ENCODE data around the gene TMEM150C.
A peak's percentile ranks its signal among the peaks of the same experiment; 100 is the strongest.
"Not testable (repeated sequence)": the region's sequence is repeated elsewhere in the genome, so short reads cannot be mapped to it uniquely, and the experiment has no call there.

Gene TMEM150C

DNA sequence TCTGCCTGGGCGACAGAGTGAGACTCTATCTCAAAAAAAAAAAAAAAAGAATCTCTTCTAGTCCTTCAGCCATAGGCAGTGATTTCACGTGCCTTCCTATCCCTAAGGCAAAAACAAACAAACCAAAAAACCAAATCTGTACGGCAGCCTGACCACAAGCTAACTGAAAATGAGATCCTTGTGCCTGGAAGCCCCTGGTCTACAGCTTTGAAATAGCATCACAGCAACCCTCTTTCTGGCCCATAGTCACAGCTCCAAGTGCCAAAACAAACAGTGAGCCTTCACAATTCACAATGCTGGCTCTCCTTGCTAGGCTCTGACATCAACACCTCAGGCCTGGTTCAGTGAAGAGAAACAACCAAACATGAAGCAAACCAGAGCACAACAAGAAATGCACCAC is 46.1 kb downstream of the TMEM150C start:
- DNase-seq (ENCODE audit: low spot score), result no peak

DNA sequence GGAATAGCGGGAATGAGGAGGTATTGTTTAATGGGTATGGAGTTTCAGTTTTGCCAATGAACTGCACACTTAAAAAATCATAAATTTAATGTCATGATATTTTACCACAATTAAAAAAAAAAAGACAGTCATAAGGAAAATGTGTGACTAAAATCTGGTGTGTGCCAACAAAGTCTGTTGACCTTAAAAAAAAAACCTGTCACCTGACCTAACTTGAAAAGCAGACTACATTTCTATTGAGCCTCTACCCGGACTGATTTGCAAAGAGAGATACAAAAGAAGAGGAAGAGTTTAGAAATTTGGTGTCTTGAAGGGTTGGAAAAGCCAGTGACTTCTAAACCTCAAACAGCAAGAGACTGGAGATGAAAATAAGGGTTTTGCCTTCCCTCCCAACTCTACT is 48.4 kb downstream of the TMEM150C start:
- DNase-seq (ENCODE audit: low spot score), result no peak

DNA sequence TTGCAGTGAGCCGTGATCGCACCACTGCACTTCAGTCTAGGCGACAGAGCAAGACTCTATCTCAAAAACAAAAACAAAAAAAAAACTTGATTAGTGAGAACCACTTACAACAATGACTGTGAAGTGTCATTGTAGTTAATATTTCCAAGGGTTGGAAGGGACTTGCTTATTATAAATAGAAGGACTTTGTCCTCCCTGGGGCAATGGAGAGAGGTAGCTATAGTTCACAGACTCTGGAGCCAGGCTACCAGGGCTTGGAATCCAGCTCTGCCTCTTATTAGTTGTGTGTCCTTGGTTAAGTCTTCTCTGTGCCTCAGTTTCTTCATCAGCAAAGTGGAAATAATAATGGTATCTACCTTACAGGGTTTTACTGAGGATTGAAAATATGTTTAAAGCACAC is 51.6 kb downstream of the TMEM150C start:
- no peak for DNase-seq (ENCODE audit: low spot score)

DNA sequence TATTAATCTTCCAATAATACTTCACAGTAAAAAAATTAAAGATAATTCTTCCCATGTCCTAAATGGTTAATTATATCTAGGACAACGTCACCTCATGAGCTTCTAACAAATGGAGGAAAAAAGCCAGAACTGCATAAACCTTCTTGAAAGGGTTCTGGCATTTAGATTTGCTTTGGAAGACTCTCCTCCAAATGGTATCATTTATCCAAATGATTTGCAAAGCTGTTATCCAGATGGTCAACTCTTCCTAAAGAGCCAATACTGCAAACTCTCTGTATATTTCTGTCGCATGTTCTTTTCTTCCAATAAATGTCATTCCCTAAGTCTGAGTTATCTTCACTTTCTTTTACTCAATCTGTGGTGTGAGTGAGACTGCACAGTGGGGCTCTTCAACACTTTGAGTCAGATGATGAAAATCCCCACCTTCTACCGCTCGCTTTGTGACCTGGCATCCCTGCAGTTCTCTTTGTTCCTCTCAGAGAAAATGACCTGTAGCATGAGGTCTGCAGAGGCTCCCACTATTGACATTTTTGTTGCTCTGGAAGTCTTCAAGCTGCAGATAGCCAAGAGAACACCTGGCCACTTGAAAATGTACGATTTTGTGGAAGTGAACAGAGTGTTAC is 52.9 kb downstream of the TMEM150C start:
- no peak for DNase-seq (ENCODE audit: low spot score)

DNA sequence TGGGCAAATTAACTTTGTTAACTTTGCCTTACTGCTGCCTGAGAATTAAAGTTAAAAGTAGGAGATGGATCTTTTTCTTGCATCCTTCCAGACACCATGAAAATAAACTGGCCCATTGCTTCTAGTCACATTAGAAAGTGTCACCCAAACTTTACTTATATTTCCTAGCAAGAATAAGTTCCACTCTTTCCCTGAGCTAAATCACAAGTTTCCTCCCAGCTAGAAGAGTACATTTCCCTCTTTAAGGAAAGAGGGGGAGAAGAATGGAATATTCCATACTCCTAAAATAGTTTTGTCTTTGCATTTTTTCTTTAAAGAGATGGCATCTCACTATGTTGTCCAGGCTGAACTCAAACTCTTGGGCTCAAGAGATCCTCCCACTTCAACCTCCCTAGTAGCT is 53.8 kb downstream of the TMEM150C start:
- DNase-seq (ENCODE audit: low spot score), result no peak

DNA sequence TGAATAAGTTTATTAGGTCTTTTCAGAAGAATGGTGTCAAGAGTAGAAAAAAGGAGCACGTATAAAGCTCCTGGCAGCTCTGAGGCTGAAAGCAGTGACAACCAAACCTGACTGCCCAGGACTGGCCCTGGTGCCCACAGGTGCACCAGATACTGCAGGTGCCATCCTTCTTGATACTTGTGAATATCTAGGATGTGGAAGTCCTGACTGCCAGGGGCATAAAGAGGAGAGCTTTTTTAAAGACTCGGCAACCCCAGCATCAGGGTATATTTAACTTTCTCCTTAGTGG is 60.7 kb downstream of the TMEM150C start:
- DNase-seq (ENCODE audit: low spot score), result no peak

DNA sequence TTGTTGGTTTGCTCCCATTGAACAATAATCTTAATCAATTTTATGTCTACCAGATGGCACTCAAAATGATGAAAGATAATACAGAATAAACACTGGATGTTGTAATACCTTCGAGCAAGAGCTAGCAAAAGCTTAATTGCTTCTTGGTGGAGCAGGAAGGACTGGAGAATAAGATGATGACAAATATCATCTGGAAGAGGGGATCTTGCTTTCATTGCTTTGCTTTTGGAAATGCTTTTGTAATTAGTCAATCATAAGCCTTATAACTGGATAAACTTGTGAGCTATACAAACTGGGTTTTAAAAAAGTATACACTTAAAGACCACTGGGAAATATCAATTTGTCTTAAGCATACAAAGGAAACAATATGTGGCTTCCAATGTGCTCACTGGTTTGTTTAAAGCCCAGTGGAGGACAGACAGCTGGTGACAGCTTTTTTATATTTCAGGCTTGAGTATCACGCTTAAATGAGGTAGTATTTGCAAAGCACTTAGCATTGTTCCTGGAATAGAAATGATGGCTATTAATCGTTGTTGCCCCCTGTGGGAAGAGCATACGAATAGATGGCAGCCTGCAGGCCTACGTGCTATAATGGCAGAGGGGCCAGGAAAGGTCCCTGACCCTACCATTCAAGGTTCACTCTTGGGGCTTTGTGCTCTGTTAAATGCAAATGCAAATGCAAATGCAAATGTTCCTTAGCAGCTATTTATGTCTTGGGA is 61.2 kb downstream of the TMEM150C start:
- no peak for DNase-seq (ENCODE audit: low spot score)

DNA sequence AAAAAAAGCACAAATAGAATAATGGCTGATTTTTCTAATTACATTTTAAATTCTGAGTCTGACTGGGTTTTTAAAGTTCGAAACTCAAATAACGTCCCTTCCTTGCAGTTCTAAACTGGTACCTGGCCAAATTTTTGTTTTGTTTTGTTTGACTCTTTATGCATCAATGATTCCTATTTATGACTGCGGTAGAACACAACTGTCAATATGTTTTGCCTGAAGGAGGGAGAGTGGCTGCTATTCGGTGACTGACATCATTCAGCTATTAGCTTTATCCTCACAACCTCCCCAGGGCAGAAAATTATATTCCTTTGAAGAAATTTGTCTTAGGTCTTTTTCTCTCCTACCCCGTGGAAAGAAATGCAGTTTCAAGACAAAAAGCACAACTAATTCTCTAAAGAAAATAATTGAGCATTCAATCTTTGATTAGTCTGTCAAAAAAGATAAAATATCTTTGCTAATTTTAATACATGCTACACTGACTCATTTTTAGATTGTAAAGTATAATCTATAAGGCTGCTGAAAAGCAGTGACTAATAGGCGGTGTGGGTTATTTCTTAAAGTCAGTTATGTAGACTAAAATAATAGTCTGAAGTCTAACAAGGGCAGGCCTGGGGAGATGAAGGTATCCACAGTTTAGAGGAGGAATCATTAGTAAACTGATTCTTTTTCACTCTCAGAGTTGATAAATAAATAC is 61.9 kb downstream of the TMEM150C start:
- DNase-seq (ENCODE audit: low spot score), result no peak

DNA sequence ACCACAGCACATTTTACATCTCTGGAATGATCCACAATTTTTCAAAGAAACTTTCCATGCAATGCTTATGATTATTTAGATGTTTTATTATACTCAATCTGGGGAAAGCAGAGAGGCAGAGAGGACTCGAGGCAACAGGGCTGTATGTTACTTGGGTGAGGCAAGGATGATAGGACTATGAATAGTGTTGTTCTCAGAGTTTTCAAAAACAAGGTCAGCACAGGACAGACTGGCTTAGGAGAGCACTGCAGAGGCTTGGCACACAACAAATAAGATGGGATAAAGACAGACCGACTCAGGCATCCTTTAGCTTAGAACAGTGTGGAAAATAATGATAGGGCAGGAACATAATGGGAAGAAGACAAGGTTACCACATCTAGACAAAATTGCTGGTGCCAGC is 65.4 kb downstream of the TMEM150C start:
- no peak for DNase-seq (ENCODE audit: low spot score)

DNA sequence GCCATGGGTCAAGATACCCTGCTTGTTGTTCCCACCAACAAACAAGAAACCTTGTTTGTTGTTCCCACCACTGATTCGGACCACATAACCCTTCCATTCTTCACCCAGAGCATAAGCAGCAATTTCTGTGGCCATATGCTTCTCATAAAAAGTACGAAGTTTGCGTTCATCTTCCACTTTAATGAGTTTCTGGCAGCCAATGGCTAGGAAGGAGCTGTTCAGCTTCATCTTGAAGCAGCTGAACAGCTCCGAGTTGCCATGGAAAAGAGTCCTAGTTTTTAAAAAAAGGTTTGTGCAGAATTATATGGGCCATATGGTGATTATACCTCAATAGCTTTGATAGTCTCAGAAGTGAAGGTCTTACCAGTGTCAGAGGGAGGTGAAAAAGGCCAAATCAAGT is 66.1 kb downstream of the TMEM150C start:
- no peak for DNase-seq (ENCODE audit: low spot score)

DNA sequence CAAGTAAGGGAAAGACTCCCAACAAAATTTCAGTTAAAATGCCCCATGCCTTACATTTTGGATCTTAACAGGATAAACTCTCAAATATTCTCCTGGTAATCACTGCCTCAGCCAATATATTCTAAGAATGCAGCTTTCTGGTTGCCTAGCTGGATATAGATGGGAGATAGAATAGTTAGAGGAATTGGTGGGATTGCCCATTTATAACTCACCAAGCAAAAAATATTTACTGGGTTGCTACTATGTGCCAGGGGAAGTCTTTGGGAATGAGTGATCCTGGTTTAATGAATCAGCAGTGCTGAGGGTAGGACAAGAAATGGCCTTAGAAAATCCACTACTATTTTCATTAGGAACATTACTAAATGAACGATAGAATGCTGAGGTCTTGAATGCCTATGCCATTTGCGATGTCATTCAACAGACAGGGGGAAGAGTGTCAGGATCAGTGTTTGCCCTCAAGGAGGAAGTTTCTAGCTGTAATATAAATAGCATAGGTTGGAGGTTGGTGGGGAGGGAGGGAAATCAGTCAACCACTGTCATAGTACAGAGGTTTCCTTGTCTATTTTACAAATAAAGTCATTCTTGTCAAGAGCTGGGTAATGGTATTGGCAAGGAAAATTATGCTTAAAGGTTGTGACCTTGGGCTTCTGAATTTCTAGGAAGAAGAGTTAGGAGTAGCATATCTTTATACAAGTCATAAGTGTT is 67.9 kb downstream of the TMEM150C start:
- DNase-seq (ENCODE audit: low spot score), result peak; percentile 23

DNA sequence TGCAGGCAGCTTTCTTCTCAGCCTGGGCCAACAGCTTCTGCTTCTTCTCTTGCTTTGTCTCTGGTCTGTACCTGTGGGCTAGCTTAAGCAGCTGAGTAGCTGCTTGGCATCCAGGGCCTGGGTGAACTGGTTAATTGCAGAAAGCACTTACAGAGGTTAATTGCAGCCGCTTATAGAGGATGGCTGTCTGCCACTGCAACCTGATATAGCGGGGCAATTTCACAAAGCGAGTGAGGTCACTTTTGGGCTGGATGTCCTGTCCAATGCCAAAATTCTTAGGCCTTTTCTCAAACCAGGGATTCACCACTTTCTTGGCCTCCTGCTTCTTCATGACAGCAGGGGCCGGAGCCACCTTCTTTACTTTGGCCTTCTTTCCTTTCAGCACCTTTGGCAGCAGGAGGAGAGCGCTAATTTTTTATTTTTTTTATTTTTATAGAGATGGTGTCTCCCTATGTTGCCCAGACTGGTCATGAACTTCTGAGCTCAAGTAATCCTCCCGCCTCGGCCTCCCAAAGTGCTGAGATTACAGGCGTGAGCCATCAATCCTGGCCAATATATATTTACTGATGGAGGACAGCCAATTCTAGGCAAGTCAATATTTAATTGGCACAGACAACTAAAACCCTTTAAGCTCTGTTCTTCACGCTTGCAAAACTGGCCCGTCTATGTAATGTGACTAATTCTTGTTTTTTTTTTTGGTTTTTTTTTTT is 70.4 kb downstream of the TMEM150C start:
- no peak for DNase-seq (ENCODE audit: low spot score)

DNA sequence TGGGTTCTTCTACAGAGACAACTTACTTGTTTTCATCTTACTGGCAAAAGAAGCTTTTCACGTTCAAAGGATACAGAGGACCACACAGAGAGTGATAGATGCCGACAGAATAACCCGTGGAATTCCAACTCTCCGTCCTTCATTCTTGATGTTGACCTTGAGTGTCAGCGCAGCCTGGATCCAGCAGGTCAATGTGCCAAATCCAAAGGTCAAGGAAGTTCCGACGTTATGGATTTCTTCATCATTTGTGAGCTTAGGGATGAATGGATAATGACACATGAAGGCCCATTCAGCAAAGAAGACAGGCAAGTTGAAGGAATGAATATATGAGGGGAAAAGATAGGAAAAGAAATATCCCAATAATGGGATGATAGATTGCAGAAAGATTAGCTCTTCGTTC is 71.8 kb downstream of the TMEM150C start:
- DNase-seq (ENCODE audit: low spot score), result no peak

DNA sequence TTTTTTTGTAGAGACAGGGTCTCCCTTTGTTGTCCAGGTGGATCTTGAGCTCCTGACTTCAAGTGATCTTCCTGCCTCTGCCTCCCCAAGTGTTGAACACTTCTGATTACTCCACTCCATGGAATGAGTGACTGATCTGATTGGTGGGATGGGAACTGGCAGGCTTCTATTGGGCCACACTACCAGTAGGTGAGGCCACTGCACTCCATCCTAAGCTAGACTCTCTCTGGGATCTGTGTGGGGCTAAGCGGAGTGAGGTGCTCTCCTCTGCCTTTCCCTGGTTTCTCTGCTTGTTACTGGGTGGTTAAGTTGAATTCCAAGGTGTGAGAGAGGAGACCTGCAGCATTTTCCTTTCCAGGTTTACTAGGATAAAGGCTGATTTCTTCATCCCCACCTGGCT is 72.7 kb downstream of the TMEM150C start:
- DNase-seq (ENCODE audit: low spot score), result no peak

DNA sequence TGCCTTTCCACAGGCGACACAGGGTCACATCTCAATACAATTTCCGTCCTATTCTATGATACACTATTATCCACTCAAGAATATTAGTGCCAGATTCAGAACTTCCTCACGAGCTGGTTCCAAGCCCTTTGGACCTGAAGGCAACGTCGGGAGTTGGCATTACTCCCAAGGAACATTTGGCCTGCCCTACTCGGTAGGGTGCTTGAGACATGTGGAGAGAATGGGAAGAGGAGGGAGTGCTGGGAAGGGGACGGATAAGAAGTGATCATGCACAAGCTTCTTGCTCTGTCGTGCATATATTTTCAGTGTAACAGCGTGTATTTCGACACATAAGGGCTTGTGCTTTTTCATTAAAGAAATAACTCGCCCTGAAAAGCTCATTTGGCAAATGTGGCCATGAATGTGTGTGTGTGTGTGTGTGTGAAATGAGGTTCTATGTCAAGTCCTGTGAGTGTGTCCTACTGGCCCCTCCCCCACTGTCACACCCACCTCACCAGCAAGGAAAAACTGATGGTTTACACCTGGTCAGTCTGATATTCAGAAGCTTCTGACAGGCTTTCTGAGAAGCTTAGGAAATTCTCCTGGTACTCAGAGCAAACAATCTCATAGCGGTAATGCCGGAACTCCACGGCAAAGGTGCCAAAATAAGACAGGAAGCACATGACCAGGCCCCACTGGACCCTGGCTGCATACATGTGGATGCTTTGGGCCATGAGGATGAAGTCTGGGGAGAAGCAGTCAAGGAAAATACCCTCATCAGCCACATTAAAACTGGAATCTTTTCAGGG is 76.6 kb downstream of the TMEM150C start:
- DNase-seq (ENCODE audit: low spot score), result no peak

DNA sequence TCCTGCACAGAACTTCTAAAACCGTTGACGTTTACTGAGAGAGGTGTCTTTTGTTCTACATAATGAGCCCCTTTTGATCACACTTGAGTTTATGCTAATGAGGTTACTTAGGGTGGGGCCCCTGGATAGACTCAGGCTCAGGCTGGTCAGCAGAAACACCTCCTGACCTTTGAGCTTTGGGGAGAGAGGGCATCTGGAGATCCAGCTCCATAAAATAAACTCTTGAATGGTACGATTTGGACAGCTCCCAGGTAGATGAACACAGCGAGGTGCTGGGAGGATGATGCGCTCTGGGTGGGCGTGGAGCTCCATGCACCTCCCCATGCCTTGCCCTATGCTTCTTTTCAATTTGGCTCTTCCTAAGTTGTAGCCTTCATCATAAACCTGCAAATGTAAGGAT is 79.4 kb downstream of the TMEM150C start:
- no peak for DNase-seq (ENCODE audit: low spot score)

DNA sequence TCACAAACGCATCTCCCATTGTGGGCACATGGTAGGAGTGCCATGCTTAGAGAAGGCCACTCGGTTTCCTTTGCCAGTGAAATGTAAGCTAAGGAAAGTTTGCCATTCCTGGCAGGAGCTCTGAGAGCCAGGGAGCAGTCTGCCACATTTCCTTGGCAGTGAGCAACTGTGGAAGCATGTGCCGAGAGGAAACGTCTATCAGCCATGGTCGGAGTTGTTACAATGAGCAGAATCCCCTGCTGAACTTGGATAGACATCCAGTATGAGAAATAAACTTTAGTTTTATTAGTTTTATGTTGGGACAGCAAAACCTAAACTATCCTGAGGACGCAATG is 80.3 kb downstream of the TMEM150C start:
- DNase-seq (ENCODE audit: low spot score), result peak; percentile 10

DNA sequence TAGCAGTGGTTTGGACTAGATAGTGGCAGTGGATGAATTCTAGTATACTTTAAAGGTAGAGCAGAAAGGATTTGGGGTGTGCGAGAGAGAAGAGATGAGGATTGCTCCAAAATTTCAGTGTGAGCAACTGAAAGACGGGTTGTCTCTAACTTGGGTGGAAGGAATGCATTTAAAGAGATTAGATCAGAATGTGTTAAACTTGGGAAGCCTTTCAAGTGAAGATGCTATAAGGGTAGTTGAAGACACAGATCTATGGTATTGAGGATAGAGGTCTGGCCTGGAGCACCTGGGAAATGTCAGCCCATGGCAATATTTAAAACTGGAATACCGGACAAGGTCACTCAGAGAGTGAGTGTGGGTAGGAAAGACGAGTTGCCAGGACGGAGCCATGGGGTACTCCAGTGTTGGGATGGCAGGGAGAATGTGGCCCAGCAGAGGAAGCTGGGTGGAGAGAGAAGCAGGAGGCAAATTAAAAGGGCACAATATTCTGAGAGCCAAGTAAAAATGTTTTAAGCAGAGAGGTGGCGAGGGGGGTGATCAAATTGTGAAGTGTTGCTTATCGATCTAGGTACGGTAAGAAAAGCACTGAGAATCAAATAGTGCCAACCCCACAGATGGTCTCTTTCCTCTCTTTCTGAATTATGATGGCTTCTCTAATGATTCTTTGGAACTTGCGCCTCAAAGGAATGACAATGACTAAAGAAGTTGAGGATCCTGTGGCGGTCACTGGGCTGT is 80.8 kb downstream of the TMEM150C start:
- DNase-seq (ENCODE audit: low spot score), result no peak

DNA sequence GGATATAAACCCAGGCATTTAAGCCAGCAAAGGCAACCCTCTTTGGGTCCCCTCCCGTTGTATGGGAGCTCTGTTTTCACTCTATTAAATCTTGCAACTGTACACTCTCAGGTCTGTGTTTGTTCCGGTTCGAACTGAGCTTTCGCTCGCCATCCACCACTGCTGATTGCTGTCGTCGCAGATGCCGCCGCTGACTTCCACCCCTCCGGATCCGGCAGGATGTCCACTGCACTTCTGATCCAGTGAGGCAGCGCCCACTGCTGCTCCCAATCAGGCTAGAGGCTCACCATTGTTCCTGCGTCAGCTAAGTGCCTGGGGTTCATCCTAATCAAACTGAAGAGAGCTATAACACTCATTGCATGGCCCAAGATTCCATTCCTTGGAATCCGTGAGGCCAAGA is 82.2 kb downstream of the TMEM150C start:
- no peak for DNase-seq (ENCODE audit: low spot score)

DNA sequence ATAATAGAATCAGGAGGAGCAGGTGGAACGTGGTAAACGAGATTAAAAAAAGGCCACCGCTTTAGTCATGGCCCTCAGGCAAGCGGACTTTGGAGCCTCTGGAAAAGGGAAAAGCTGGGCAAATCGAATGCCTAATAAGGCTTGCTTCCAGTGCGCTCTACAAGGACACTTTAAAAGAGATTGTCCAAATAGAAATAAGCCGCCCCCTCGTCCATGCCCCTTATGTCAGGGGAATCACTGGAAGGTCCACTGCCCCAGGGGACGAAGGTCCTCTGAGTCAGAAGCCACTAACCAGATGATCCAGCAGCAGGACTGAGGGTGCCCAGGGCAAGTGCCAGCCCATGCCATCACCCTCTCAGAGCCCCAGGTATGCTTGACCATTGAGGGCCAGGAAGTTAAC is 84.3 kb downstream of the TMEM150C start:
- DNase-seq (ENCODE audit: low spot score), result not testable (repeated sequence)

DNA sequence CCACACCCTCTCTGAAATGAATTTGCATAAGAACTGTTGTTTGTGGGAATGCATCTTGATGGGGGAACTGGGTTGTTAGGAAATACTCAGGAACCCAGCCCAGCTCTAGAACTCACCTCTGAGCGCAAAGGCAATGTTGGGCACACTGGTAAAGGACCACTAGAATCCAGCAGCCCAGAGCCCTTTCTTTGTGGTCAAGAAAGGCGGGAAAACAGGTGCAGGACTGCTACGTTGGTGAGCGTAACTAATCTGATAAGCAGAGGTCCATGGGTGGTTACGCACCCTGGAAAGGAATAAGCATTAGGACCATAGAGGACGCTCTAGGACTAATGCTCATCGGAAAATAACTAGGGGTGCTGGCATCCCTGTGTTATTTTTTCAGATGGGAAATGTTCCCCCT is 85.9 kb downstream of the TMEM150C start:
- DNase-seq (ENCODE audit: low spot score), result not testable (repeated sequence)
